Panc1 (cell line): ENCODE data around the gene ZCWPW2. TPM values are rescaled to one million over a fixed set of nuclear protein-coding genes. Genes with fewer than 3 reads are reported as not detected.

Experiments
- ATAC-seq: fragments of 200-7000 bp; cut with Tn5 transposase; 2 replicates; pipeline ENCODE4 v1.9.1; 2020; ENCODE audit warnings: mild to moderate bottlenecking, moderate library complexity
- BruUV-seq: library from RNA; stranded (reverse); fragments of 400-500 nt; replicated peaks from 2 replicates; lab custom pipeline; 2021; lab: Mats Ljungman, UMichigan
- CTCF ChIA-PET: fragments of 300-600 bp; sonication (Branson Sonifier 250); formaldehyde crosslinking; loops from one replicate; lab custom pipeline; 2022; ENCODE audit warnings: antibody characterized with exemption; lab: Charles Lee
- POLR2A ChIA-PET: fragments of 300-600 bp; sonication (Branson Sonifier 250); formaldehyde crosslinking; loops from one replicate; lab custom pipeline; 2022; ENCODE audit warnings: antibody characterized with exemption; lab: Charles Lee
- DNase-seq: peaks from one replicate; pipeline ENCODE4 v3.0.0-alpha.2; 2010; ENCODE audit warnings: low read depth, low spot score
- H3K27ac ChIP-seq: 2 replicates; pipeline ENCODE4 v1.5.1; 2011; ENCODE audit warnings: mild to moderate bottlenecking, low read length, inconsistent platforms
- H3K27me3 ChIP-seq: fragments of 200-500 bp; sonication (Bioruptor generic); 2 replicates; pipeline ENCODE4 v1.6.0; 2014; ENCODE audit warnings: low read length, inconsistent platforms; ENCODE audit not compliant: control insufficient read depth, insufficient read depth
- H3K36me3 ChIP-seq: fragments of 200-500 bp; sonication (Bioruptor generic); 2 replicates; pipeline ENCODE4 v1.5.1; 2014; ENCODE audit warnings: inconsistent platforms, mild to moderate bottlenecking, low read length, moderate library complexity; ENCODE audit not compliant: control insufficient read depth, insufficient read depth
- H3K4me1 ChIP-seq: 2 replicates; pipeline ENCODE4 v1.5.1; 2011; ENCODE audit warnings: inconsistent platforms, mild to moderate bottlenecking, low read length, moderate library complexity; ENCODE audit not compliant: control insufficient read depth, insufficient read depth
- H3K4me3 ChIP-seq, 2 experiments: 2 replicates each; pipeline ENCODE4 v1.5.1; 2011 to 2012; ENCODE audit warnings: low read depth in 2 of 2, low read length in 2 of 2, mild to moderate bottlenecking in 2 of 2, inconsistent platforms in 1 of 2, moderate library complexity in 1 of 2
- H3K9me3 ChIP-seq: fragments of 200-500 bp; sonication (Bioruptor generic); 2 replicates; pipeline ENCODE4 v1.5.1; 2014; ENCODE audit warnings: low read depth, mild to moderate bottlenecking, inconsistent platforms, low read length, moderate library complexity; ENCODE audit not compliant: control insufficient read depth, insufficient read depth
- POLR2AphosphoS5 ChIP-seq: IDR thresholded peaks from 2 replicates; pipeline ENCODE4 v1.6.1; 2012; ENCODE audit warnings: mild to moderate bottlenecking, low read depth, low read length, moderate library complexity
- REST ChIP-seq, 2 experiments: IDR thresholded peaks; 2 replicates each; pipeline ENCODE4 v1.6.1; 2011 to 2012; ENCODE audit warnings: low read depth in 2 of 2, control low read depth in 1 of 2, low read length in 1 of 2, mild to moderate bottlenecking in 1 of 2, moderate library complexity in 1 of 2; ENCODE audit not compliant: insufficient read depth in 1 of 2
- SIN3A ChIP-seq: IDR thresholded peaks from 2 replicates; pipeline ENCODE4 v1.6.1; 2012; ENCODE audit warnings: low read depth, mild to moderate bottlenecking, low read length, moderate library complexity, borderline replicate concordance; ENCODE audit not compliant: insufficient read depth
- TCF7L2 ChIP-seq: IDR thresholded peaks from 2 replicates; pipeline ENCODE4 v1.6.1; 2011; ENCODE audit warnings: mild to moderate bottlenecking, low read depth, low read length, inconsistent platforms
- in situ Hi-C: cut with HindIII; loops from 2 replicates; pipeline ENCODE4 v1.10.0; 2016; ENCODE audit warnings: low sequenced_read_pairs, low pct_unique_long_range_greater_than_20kb
- intact Hi-C: fragments of 100-400 bp; cut with micrococcal nuclease; formaldehyde crosslinking; loops from one replicate; pipeline ENCODE4 v1.10.0; 2022; ENCODE audit not compliant: unreplicated experiment
- total RNA-seq: library from RNA; stranded (reverse); gene quantifications from one replicate; pipeline ENCODE4 v1.2.1, GENCODE V29; 2021; ENCODE audit not compliant: unreplicated experiment
- TF ChIP-seq, protein P1 (sequence below): fragments of 450-650 bp; IDR thresholded peaks from 2 replicates; pipeline ENCODE4 v1.5.1; 2017; ENCODE audit warnings: mild to moderate bottlenecking

The ZCWPW2 gene
- total RNA-seq, 1 experiment from 2014 or later = 0.82 TPM

- in situ Hi-C loops (no loop called here), intact Hi-C loops (no loop called here)
- TF ChIP-seq, protein P1, sequence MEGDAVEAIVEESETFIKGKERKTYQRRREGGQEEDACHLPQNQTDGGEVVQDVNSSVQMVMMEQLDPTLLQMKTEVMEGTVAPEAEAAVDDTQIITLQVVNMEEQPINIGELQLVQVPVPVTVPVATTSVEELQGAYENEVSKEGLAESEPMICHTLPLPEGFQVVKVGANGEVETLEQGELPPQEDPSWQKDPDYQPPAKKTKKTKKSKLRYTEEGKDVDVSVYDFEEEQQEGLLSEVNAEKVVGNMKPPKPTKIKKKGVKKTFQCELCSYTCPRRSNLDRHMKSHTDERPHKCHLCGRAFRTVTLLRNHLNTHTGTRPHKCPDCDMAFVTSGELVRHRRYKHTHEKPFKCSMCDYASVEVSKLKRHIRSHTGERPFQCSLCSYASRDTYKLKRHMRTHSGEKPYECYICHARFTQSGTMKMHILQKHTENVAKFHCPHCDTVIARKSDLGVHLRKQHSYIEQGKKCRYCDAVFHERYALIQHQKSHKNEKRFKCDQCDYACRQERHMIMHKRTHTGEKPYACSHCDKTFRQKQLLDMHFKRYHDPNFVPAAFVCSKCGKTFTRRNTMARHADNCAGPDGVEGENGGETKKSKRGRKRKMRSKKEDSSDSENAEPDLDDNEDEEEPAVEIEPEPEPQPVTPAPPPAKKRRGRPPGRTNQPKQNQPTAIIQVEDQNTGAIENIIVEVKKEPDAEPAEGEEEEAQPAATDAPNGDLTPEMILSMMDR = no peak
- TF ChIP-seq POLR2AphosphoS5 (no peak), REST (IDR thresholded peaks at IDR 0.05; ENCODE audit: insufficient read depth in 1 of 2, low read depth in 2 of 2, low read length in 1 of 2) (no peak), SIN3A (no peak), TCF7L2 (no peak)
- ChIA-PET POLR2A (interaction anchor here (0.9 kb wide), 1 partner anchor 10 kb away, joined by 3 read pairs; no protein-coding TSS in a partner anchor), CTCF (no interaction called here)
- DNase-seq (no peak), ATAC-seq (peak; percentile 29)
- BruUV-seq = no TSS peak
- H3K27ac ChIP-seq = peak overlapping the region; percentile 91
- no peaks in the 10 kb centered on the region for H3K9me3 ChIP-seq
- no peaks in the 10 kb centered on the region; the same call in none of the 2 replicates for H3K36me3 ChIP-seq
- peak overlapping the region; percentile 78 to 91 for H3K4me3 ChIP-seq
- no peaks in the 10 kb centered on the region for H3K27me3 ChIP-seq
- peaks cover 20% of the 10 kb centered on the region; the same call in 1 of the 2 replicates for H3K4me1 ChIP-seq
Observed at GRCh38 chr3:28349469-28350000, 1.0 kb downstream of the ZCWPW2 start.

GRCh38 chr3:28376424-28376823 is 27.9 kb downstream of the ZCWPW2 start:
- Histone ChIP-seq H3K27me3 (no peaks in the 10 kb centered on the region), H3K4me1 (no peaks in the 10 kb centered on the region), H3K36me3 (no peaks in the 10 kb centered on the region), H3K4me3 (no peak overlapping the region), H3K9me3 (no peaks in the 10 kb centered on the region), H3K27ac (no peak overlapping the region)
- ChIA-PET POLR2A (no interaction called here), CTCF (no interaction called here)
- ATAC-seq = no peak
- TF ChIP-seq REST (IDR thresholded peaks at IDR 0.05; ENCODE audit: insufficient read depth in 1 of 2, low read depth in 2 of 2, low read length in 1 of 2) = no peak
- no peak for TF ChIP-seq SIN3A
- in situ Hi-C loops (no loop called here), intact Hi-C loops (no loop called here)
- DNase-seq = no peak
- BruUV-seq = no TSS peak
